HG02571 (cell line): ENCODE data around the gene CACNB2.

Source experiments
- ATAC-seq: cut with Tn5 transposase; IDR thresholded peaks from one replicate; pipeline ENCODE4 v1.9.1; 2021; ENCODE audit warnings: mild to moderate bottlenecking, moderate library complexity; ENCODE audit not compliant: unreplicated experiment

CACNB2 gene

DNA sequence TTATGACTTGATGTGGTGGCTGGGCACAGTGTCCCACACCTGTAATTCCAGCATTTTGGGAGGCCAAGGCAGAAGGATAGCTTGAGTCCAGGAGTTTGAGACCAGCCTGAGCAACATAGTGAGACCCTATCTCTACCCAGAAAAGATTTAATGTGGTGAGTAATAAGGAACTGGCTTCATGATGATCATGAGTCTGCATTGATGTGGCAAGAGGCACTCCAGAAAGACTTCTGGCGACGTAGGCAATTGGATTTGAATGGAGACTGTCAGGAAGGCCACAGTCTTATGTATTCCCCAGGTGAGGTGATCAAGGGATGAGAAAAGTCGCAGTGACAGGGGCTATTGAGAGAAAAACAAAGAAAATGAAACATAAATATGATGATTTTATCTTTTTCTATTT, 138.0 kb downstream of the CACNB2 start:
- ATAC-seq: no peak

DNA sequence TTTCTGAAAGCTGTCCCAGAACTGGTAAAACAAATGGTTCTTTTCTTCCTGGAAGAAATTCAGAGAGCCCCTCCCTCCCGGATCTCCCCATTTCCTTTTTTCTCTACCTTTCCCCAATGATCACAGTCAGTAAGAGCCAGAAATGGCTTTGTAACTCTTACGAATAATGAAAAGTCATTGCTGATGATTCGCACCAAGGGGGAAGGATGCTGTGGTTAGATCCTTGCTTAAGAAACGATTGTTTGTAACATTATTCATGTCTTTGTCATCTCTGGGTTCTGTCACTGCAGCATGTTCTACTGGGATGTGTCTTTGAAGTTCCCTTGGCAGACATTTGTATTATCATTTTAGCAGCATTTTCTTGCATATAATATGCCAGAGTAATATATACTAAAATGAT, 138.9 kb downstream of the CACNB2 start:
- ATAC-seq: no peak

DNA sequence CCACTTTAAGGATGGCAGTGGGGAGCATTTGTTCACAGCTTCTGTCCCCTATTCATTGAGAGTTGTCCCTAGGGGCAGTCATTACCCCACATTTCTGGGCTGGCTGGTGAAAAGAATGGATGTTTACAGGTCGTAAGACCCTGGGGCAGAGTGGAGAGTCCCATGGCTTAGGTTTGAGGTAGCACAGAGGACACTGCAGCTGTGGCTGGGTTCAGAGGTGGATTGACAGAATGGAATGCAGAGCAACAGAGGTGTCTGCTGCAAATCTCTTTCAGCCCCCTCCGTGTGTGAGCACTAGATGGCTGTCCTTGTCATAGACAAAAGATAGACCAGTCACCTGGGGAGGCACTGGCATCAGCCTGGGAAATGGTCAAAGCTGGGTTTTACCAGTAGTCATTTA, 141.9 kb downstream of the CACNB2 start:
- ATAC-seq: no peak

DNA sequence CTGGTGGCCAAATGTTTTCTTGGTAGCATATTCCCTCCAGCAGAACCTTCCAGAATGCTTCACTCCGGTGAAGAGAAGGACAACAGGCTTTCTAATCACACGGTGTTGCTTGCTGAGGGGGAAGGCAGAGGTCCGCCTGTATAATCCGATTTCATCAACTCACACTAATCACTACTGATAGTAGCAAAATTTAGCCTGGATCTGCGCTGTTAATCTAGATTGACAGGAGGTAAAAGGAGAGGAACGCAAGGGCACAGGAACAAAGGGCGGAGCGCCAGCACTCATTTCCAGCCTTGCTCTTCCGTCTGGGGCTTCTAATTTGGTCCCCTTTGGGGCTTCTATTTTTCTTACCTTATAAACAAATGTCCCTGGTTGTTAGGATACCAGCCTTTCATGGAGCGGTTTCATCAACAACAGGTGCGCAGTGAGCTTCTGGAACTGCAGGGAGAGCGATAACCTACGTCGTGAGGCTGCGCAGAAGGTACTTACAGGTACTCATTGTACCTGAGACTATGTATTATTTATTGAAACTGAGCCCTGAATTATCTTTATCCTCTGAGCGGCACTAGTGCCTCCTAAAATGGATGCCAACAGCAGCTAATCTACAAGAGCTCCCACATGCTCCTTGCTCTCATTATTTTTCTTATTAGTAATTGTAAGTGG, 150.6 kb downstream of the CACNB2 start:
- no peak for ATAC-seq

DNA sequence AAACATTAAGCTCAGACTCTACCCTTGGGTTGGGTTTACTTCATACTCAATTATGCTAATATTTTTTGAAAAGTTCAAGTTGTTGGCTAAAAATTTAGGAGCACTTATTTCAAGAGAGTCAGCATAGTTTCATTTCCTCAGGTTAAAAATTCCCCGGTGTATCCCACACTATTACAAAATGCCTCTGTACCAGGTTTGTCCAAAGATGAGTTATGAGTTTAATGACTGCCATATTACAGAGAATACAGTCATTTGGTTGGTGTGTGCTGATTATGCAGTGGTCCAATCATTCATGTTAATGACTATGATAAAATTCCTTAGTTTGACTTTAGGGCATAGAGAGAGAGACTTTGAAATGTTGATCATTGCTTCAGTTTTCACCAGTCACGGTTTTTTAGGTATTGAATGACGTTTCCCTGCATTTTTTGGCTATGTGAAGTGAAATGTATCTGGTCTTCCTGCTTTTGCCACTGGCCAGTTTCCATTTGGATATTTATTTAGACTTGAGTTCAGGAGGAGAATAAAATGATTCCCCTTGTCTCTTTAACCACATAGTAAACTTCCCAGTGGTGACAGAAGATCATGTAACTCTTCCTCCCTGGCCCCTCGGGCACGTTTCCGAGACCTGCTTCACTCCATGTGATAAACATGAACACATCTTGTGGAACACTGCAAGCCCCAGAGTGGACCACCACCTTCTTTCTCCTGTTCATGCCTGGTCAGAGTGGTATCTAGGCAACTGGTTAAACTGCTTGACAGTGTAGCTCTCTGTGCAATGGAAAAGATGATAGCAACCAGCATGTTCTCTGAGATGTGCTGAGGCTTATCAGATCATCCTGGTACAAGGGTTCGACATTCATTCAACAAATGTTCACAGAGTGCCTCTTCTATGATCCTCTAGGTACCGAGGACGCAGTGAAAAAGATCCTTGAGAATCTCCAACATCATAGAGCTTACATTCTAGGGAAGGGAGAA, 153.6 kb downstream of the CACNB2 start:
- peak; percentile 52 for ATAC-seq

DNA sequence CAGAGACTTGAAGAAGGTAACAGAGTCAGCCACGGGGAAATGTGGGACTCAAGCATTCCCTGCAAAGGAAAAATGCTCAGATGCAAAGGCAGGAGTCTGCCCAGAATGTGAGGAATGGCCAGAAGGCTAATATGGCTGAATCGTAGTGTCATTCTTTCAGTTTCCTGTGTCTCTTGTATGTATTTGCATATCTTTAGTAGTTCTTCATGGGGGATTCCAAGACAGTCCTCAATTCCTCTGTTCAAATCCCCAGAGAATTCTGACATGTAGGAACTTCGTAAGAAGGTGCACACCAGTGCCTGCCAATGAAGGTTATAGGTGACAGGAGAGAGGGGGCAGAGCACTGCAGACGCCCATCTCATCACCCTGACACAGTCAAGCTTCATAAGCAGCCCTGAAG, 154.4 kb downstream of the CACNB2 start:
- ATAC-seq: no peak

DNA sequence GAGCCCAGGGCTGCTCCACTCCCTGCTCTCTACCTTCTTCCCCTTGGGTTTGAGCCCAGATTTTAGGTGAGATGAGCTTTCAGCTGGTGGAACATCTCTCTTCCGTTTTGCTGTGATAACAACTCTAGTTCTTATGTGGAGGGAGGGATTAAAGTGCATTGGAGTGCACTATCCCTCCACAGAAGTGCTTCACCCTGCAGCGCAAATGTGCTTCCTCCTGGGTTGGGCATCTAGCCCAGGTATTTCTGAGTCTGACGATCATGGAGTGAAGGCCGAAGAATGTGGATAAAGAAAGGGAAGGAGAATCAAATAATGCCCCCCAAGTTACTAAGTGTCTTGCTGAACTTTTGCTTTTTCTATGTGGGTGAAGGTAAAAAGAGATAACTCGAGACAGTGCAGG, 157.4 kb downstream of the CACNB2 start:
- ATAC-seq: no peak

DNA sequence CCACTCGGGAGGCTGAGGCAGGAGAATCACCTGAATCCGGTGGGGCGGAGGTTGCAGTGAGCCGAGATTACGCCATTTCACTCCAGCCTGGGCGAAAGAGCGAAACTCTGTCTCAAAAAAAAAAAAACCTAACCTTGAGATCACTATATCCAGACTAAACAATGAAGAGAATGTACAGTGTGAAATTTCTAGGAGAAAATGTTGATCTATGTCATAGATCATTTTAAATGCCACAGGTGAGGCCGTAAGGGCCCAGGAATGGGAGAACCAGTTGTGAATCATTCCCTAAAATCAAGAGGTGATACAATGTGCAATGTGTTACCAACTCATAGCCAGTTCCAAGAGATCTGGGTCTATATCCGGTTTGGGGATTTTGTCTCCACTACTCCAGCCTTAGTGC, 158.0 kb downstream of the CACNB2 start:
- ATAC-seq: no peak

DNA sequence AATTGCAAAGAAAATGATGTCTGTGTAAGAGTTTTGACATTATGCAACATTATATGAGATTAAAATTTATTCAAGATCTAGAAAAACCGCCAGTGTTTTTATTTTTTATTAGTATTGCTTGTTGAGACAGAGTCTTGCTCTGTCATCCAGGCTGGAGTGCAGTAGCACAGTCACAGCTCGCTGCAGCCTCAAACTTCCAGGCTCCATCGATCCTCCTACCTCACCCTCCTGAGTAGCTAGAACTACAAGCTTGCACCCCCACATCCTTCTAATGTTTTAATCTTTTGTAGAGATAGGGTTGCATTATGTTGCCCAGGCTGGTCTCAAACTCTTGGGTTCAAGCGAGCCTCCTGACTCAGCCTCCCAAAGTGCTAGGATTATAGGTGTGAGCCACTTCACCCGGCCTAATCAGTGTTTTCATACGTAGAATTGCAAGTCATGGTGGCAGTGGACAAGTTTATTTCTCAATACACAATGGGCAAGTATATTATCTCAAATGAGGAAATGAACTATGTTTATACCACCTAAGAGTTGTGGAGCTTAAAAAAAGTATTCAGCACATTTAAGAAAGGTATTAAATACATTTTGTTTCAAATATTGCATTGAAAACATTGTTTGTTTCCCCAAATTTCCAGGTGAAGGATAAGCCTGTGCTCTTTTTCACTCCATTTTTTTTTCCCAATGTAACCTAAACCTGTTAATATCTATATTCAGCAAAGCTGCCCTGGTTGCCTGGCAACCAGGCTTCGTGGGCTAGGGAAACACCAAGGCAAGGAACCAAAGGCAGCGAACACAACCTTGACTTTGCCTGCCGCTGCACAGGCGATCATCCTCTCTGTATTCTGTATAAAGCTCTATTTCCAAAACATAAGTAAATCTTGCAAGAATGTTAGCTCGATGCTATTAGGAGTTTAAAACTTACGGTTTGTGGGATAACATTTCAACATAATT, 163.9 kb downstream of the CACNB2 start:
- ATAC-seq: no peak

DNA sequence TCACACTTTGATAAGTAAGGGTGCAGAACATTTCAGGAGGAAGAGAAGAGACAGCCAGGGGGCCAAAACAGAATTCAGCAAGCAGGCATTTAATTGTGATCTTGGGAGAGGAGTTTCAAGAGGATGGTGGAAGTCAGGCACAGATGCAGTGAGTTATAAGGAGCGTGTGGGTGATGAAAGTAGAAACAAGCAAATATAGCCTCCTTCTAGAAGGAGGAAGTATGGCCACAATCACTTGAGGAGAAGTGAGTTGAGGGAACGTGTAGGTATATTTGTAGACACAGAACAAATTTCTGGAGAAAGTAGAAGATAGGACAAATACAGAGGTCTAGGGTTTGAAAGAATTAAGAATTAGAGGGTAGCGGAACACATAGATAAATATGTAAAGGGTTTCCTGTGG, 165.8 kb downstream of the CACNB2 start:
- no peak for ATAC-seq

DNA sequence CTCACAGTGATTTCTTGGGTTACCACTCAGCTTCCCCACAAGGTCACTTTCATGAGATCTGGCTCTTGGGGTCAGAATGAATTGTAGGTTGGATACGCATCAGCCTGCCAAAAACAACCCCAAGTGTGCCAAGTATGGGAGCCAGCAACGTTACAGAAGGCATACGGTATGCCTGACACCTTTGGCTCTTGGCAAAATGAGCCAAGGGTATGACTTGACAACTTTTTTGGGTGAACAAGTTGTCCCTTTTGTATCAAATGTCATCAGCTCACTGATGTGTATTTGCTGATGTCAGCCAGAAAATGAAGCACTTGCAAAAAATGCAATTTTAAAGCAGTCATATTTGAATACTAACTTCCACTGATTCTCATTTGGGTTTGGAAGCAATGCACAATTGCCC, 168.4 kb downstream of the CACNB2 start:
- ATAC-seq: no peak

DNA sequence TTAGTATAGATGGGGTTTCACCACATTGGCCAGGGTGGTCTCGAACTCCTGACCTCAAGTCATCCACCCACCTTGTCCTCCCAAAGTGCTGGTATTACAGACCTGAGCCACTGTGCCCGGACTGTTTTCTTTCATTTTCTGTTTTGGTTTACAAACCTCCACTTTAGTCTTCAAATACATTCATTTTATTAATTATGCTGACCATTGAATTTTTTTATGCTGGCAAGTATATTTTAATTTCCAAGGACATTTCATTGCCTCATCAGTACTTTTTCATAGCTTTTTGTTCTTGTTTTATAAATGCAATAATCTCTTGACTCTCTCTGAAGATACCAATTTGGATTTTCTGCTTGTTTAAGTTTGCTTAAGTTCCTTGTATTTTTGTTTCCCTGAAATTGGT, 170.5 kb downstream of the CACNB2 start:
- no peak for ATAC-seq

DNA sequence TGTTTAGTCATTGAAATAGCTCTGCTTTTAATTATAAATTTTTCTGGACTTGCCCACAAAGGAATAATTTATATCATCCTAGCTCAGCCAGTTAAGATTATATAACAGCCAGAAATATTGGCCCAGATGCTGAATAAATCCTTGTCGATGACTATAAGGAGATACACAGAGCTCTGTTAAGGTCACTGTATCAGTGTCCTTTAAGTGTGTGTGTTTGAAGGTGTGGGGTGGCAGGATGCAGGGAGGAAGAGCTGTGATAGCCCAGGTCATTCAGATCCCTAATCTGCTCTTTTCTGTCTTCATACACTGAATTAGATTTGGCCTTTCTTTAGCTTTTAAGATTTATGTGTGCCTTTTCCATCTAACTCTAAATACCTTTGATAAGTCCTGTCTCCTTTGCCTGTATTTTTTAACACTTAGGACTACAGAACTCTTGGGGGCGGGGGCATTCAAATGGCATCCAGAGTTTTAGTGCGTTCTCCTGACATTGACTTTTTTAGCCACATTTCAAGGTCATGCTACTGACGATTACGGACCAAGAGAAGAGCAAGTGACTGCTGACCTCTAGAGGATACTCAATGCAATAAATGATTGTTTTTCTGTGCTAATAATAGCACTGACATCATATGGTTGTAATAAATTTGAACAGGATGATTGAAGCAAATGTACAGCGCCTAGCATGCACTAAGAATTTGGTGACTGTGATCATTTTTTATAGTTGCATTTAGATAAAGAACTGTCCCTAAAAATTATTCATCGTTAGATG, 172.3 kb downstream of the CACNB2 start:
- peak; percentile 90 for ATAC-seq

DNA sequence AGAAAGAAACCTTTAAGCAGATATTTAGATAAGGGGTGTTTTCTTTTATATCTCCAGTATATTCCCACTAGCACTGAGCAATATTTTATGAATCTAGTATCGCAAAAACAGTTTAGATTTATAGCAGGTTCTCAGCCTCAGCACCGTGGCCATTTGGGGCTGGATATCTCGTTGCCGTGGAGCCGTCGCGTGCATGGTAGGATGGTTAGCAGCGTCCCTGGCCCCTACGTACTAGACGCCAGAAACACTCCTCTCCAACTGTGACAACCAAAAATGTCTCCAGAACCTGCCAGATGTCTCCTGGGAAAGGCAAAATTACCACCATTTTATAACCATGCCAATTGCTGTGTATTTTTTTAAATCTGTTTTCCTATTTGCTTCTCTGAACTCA, 172.9 kb downstream of the CACNB2 start:
- no peak for ATAC-seq

DNA sequence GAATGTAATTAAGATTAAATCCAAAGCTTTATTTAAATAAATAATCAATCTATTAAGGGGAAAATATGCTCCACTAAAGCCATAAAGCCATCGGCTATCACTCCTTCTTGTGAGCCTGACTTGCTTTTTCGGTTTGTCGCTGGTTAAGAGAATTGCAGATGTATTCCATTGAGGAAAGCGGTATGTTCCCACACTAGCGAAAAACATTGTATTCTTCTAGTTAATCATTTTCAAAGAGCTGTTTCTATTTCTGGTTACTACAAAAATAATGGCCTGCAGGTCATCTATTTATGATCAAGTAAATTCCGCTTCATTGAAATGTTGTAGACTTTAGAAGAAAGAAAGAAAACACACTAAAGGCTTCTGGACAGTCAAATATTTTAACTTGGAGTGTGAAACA, 173.4 kb downstream of the CACNB2 start:
- ATAC-seq: no peak

DNA sequence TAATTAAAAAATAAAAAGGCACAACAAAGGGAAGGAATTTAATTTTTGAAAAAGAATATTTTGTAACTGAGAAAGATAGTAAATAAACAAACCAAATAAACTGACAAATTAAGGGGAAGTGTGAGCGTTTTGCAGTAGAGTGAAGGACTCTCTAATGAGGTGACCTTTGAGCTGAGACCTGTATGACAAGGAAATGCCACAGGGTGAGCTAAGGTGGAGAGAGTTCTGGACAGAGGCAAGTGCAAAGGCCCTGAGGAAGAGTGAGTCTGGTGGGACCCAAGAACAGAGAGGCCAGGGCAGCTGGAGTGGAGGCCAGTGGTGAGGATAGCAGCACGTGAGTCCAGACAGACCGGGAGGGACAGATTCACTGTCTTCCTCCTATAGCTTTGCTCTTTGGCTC, 179.4 kb downstream of the CACNB2 start:
- no peak for ATAC-seq

DNA sequence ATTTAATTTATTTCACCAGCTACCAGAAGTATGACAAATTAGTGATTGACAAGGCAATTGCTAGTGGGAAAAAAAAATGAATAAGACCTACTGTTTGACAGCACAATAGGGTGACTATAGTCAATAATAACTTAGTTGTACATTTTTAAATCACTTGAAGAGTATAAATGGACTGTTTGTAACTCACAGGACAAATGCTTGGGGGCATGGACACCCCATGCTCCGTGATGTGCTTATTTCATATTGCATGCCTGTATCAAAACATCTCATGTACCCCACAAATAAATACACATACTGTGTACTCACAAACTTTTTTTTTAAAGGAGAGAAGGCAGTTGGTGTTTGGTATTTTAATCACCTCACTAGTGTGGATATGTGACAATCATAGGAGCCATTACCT, 181.1 kb downstream of the CACNB2 start:
- no peak for ATAC-seq

DNA sequence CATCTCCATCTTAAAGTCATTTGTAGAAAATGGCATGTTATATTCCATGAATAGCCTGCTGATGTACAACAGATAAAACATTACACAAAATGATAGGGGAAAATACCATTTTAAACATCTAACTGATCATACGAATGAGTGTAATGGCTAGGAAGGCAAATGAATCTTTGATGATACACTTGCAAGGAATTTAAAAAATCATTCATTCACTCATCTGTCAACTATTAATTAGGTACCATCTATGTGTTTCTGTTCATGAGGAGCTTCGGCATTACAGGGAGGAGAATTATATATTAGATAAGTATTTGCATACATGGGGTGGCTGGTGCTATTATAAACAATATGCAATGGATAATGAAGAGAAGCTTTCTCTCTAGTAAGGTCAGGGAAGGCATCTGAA, 183.7 kb downstream of the CACNB2 start:
- no peak for ATAC-seq

DNA sequence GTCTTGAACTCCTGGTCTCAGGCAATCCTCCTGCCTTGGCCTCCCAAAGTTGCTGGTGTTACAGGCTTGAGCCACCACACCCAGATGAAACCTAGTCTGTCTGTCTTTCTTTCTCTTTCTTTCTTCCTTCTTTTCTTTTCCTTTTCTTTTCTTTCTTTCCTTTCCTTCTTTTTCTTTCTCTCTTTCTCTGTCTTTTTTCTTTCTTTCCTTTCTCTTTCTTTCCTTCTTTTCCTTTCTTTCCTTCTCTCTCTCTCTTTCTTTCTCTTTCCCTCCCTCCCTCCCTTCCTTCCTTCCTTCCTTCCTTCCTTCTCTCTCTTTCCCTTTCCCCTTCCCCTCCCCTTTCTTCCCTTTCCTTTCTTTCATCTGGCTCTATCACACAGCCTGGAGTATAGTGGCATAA, 185.2 kb downstream of the CACNB2 start:
- no peak for ATAC-seq

DNA sequence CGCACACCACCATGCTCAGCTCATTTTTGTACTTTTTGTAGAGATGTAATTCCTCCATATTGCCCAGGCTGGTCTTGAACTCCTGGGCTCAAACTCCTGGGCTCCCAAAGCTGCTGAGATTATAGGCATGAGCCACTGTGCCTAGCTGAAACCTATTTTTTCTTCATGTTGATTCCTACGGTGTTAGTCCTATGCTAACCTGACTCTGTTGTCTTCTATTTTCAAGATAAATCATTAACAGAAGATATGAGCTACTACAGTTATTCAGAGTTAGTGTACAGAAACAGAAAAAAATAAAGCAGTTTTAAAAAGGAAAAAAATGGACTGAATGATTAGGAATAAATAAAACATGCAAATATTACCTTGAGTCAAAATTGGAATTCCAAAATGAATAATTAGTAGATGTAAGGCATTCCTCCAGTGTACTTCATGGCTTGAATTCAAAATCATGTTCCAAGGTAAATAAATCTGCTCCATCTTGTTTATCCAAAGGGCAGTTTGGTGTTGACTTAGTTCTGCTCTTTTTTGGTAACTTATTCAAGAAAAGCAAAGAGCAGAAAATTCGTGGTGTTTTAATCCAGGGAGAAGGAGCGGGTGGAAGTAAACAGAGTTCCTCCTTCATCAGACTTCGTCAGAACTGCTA, 185.8 kb downstream of the CACNB2 start:
- no peak for ATAC-seq
